SK-N-SH (cell line): Measurements from ENCODE around the gene WHAMM. TPM values are rescaled to one million over a fixed set of nuclear protein-coding genes. Genes with fewer than 3 reads are reported as not detected.

Experiments
- CTCF ChIA-PET: fragments of 300-600, 350-600 bp; formaldehyde crosslinking; extraction: SDS; loops from one replicate; lab custom pipeline; 2021; lab: Yijun Ruan, JAX
- POLR2A ChIA-PET: fragments of 350-600 bp; sonication (Branson Sonifier 250); formaldehyde crosslinking; extraction: SDS; loops from one replicate; lab custom pipeline; 2020; ENCODE audit warnings: antibody characterized with exemption, inconsistent platforms; lab: Yijun Ruan, JAX
- DNase-seq: peaks from one replicate; pipeline ENCODE4 v3.0.0; 2012
- H2AFZ ChIP-seq: fragments of 200-600 bp; sonication (generic); 2 replicates; pipeline ENCODE4 v1.8.1; 2016; ENCODE audit warnings: antibody characterized with exemption, mild to moderate bottlenecking, low read depth
- H3F3A ChIP-seq: fragments of 200-600 bp; sonication (generic); replicated peaks from 2 replicates; pipeline ENCODE3; 2016; ENCODE audit warnings: antibody characterized with exemption, mild to moderate bottlenecking; ENCODE audit not compliant: insufficient read depth
- H3K27ac ChIP-seq, 2 experiments: fragments of 200-500 bp in 1 of 2; fragments of 200-600 bp in 1 of 2; sonication (Bioruptor generic) in 1 of 2; sonication (generic), shearing (Covaris generic) in 1 of 2; 2 replicates each; pipeline versions ENCODE4 v1.5.1 to v1.6.1; 2014 to 2016; ENCODE audit warnings: low read depth in 2 of 2, inconsistent platforms in 1 of 2, low read length in 1 of 2, mild to moderate bottlenecking in 1 of 2, mixed read lengths in 1 of 2
- H3K27me3 ChIP-seq: fragments of 200-600 bp; sonication (generic), shearing (Covaris generic); 2 replicates; pipeline ENCODE4 v1.6.1; 2016; ENCODE audit warnings: mixed run types; ENCODE audit not compliant: insufficient read depth
- H3K36me3 ChIP-seq, 2 experiments: fragments of 200-500 bp in 1 of 2; fragments of 200-600 bp in 1 of 2; sonication (Bioruptor generic) in 1 of 2; sonication (generic) in 1 of 2; replicated peaks in 1 of 2; 2 replicates each; pipeline versions ENCODE3 to v1.5.1; 2014 to 2016; ENCODE audit warnings: low read length in 1 of 2, mild to moderate bottlenecking in 1 of 2; ENCODE audit not compliant: insufficient read depth in 2 of 2, control insufficient read depth in 1 of 2
- H3K4me1 ChIP-seq, 2 experiments: fragments of 200-500 bp in 1 of 2; fragments of 200-600 bp in 1 of 2; sonication (Bioruptor generic) in 1 of 2; sonication (generic), shearing (Covaris generic) in 1 of 2; 2 replicates each; pipeline versions ENCODE4 v1.5.1 to v1.6.1; 2014 to 2016; ENCODE audit warnings: low read depth in 1 of 2, low read length in 1 of 2, mixed run types in 1 of 2; ENCODE audit not compliant: insufficient read depth in 2 of 2, control insufficient read depth in 1 of 2
- H3K4me2 ChIP-seq: fragments of 200-600 bp; sonication (generic), shearing (Covaris generic); 2 replicates; pipeline ENCODE4 v1.6.1; 2017; ENCODE audit warnings: mixed run types
- H3K4me3 ChIP-seq, 2 experiments: fragments of 200-500 bp in 1 of 2; fragments of 200-600 bp in 1 of 2; sonication (Bioruptor generic) in 1 of 2; sonication (generic), shearing (Covaris generic) in 1 of 2; 2 replicates each; pipeline versions ENCODE4 v1.5.1 to v1.8.1; 2014 to 2016; ENCODE audit warnings: low read depth in 2 of 2, inconsistent platforms in 1 of 2, low read length in 1 of 2, mild to moderate bottlenecking in 1 of 2, mixed read lengths in 1 of 2, moderate library complexity in 1 of 2
- H3K79me2 ChIP-seq: fragments of 200-600 bp; sonication (generic); 2 replicates; pipeline ENCODE4 v1.8.1; 2017; ENCODE audit warnings: mild to moderate bottlenecking; ENCODE audit not compliant: insufficient read depth
- H3K9ac ChIP-seq: fragments of 200-600 bp; sonication (generic); 2 replicates; pipeline ENCODE4 v1.6.1; 2017; ENCODE audit warnings: mixed run types
- H3K9me2 ChIP-seq: fragments of 200-600 bp; sonication (generic); 2 replicates; pipeline ENCODE4 v1.6.1; 2017; ENCODE audit warnings: mixed run types
- H3K9me3 ChIP-seq: fragments of 200-600 bp; sonication (generic); 2 replicates; pipeline ENCODE4 v1.6.1; 2017; ENCODE audit warnings: mixed run types, mild to moderate bottlenecking, moderate library complexity
- H4K20me1 ChIP-seq: fragments of 200-600 bp; sonication (generic); 2 replicates; pipeline ENCODE4 v1.6.1; 2017; ENCODE audit warnings: mild to moderate bottlenecking, mixed run types; ENCODE audit not compliant: insufficient read depth
- EP300 ChIP-seq, 2 experiments: IDR thresholded peaks; 2 replicates each; pipeline versions ENCODE4 v1.4.0 to v1.6.1; 2012; ENCODE audit warnings: borderline replicate concordance in 1 of 2, low read depth in 1 of 2, low read length in 1 of 2
- GABPA ChIP-seq: IDR thresholded peaks from 2 replicates; pipeline ENCODE4 v1.4.0; 2012; ENCODE audit warnings: low read depth, mild to moderate bottlenecking
- MXI1 ChIP-seq: IDR thresholded peaks from 2 replicates; pipeline ENCODE4 v1.6.1; 2012; ENCODE audit warnings: mild to moderate bottlenecking, low read depth, low read length, improper control_type of control experiment
- NFIC ChIP-seq: IDR thresholded peaks from 2 replicates; pipeline ENCODE4 v1.4.0; 2012; ENCODE audit warnings: borderline replicate concordance
- NRF1 ChIP-seq: IDR thresholded peaks from 2 replicates; pipeline ENCODE4 v1.6.1; 2012; ENCODE audit warnings: low read depth, mild to moderate bottlenecking, low read length
- PBX3 ChIP-seq: IDR thresholded peaks from 2 replicates; pipeline ENCODE4; 2012
- RXRA ChIP-seq: IDR thresholded peaks from 2 replicates; pipeline ENCODE4 v1.4.0; 2012; ENCODE audit warnings: low read depth, mild to moderate bottlenecking, borderline replicate concordance
- SMC3 ChIP-seq: IDR thresholded peaks from 2 replicates; pipeline ENCODE4 v1.6.1; 2012; ENCODE audit warnings: low read depth, low read length, improper control_type of control experiment
- TEAD4 ChIP-seq: IDR thresholded peaks from 2 replicates; pipeline ENCODE4 v1.4.0; 2012; ENCODE audit warnings: mild to moderate bottlenecking, borderline replicate concordance; ENCODE audit not compliant: insufficient read depth
- USF2 ChIP-seq: fragments of 150-350 bp; IDR thresholded peaks from 2 replicates; pipeline ENCODE4 v1.6.1; 2017; ENCODE audit warnings: antibody characterized with exemption, low read length, low read depth, borderline replicate concordance
- WGBS: methylation state at CpG from one replicate; pipeline ENCODE4 v1.1.6; 2017; ENCODE audit warnings: low lambda C conversion rate; 5-methylcytosine and 5-hydroxymethylcytosine counted together
- polyA plus RNA-seq, 3 experiments: library from polyadenylated mRNA; depleted of rRNA; stranded (reverse); fragments of >200 nt; gene quantifications; 2 replicates each; pipeline ENCODE4 v1.2.3, GENCODE V29; 2012
- TF ChIP-seq, protein P1 (sequence below): fragments of 200-600 bp; sonication (generic); IDR thresholded peaks from 2 replicates; pipeline ENCODE4 v1.6.1; 2017; ENCODE audit warnings: antibody characterized with exemption, mild to moderate bottlenecking, moderate library complexity
- TF ChIP-seq, protein P2 (sequence below): IDR thresholded peaks from 2 replicates; pipeline ENCODE4 v1.6.1; 2012; ENCODE audit warnings: mild to moderate bottlenecking, low read depth, low read length, moderate library complexity

Gene WHAMM
- polyA plus RNA-seq, 1 of the 3 experiments (the other 2 are of a cell fraction) = 2.3 TPM

- H3K4me3 ChIP-seq = no peak overlapping the region
- no peaks in the 10 kb centered on the region for H3K9me3 ChIP-seq
- no peaks in the 10 kb centered on the region for H3K27me3 ChIP-seq
- H3F3A ChIP-seq = peaks cover 22% of the 10 kb centered on the region
- no peak overlapping the region for H2AFZ ChIP-seq
- no peaks in the 10 kb centered on the region for H3K9me2 ChIP-seq
- DNase-seq = no peak
- peak overlapping the region; percentile 43 for H3K4me2 ChIP-seq
- H3K79me2 ChIP-seq = no peaks in the 10 kb centered on the region
- H4K20me1 ChIP-seq = no peaks in the 10 kb centered on the region
- peaks cover 0 to 16% of the 10 kb centered on the region in 2 experiments for H3K4me1 ChIP-seq
- peak overlapping the region; percentile 41 to 81; a peak in 3 of 4 replicates for H3K27ac ChIP-seq
- 97% methylated on average over 5 of the region's 5 CpGs for WGBS
- ChIA-PET POLR2A (no interaction called here), CTCF (interaction anchor here (1.2 to 1.3 kb wide), 3 partner anchors 11 to 168 kb away, joined by 3 to 6 read pairs (median 5); no protein-coding TSS in a partner anchor)
- H3K9ac ChIP-seq = no peak overlapping the region; the same call in 1 of the 2 replicates
- TF ChIP-seq NFIC (no peak), PBX3 (no peak), USF2 (no peak), NRF1 (no peak), TEAD4 (no peak), RXRA (no peak), MXI1 (no peak), GABPA (no peak), SMC3 (no peak), EP300 (IDR thresholded peaks at IDR 0.05; ENCODE audit: borderline replicate concordance in 1 of 2, low read depth in 1 of 2, low read length in 1 of 2) (no peak)
- TF ChIP-seq, protein P1, sequence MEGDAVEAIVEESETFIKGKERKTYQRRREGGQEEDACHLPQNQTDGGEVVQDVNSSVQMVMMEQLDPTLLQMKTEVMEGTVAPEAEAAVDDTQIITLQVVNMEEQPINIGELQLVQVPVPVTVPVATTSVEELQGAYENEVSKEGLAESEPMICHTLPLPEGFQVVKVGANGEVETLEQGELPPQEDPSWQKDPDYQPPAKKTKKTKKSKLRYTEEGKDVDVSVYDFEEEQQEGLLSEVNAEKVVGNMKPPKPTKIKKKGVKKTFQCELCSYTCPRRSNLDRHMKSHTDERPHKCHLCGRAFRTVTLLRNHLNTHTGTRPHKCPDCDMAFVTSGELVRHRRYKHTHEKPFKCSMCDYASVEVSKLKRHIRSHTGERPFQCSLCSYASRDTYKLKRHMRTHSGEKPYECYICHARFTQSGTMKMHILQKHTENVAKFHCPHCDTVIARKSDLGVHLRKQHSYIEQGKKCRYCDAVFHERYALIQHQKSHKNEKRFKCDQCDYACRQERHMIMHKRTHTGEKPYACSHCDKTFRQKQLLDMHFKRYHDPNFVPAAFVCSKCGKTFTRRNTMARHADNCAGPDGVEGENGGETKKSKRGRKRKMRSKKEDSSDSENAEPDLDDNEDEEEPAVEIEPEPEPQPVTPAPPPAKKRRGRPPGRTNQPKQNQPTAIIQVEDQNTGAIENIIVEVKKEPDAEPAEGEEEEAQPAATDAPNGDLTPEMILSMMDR = no peak
- TF ChIP-seq, protein P2, sequence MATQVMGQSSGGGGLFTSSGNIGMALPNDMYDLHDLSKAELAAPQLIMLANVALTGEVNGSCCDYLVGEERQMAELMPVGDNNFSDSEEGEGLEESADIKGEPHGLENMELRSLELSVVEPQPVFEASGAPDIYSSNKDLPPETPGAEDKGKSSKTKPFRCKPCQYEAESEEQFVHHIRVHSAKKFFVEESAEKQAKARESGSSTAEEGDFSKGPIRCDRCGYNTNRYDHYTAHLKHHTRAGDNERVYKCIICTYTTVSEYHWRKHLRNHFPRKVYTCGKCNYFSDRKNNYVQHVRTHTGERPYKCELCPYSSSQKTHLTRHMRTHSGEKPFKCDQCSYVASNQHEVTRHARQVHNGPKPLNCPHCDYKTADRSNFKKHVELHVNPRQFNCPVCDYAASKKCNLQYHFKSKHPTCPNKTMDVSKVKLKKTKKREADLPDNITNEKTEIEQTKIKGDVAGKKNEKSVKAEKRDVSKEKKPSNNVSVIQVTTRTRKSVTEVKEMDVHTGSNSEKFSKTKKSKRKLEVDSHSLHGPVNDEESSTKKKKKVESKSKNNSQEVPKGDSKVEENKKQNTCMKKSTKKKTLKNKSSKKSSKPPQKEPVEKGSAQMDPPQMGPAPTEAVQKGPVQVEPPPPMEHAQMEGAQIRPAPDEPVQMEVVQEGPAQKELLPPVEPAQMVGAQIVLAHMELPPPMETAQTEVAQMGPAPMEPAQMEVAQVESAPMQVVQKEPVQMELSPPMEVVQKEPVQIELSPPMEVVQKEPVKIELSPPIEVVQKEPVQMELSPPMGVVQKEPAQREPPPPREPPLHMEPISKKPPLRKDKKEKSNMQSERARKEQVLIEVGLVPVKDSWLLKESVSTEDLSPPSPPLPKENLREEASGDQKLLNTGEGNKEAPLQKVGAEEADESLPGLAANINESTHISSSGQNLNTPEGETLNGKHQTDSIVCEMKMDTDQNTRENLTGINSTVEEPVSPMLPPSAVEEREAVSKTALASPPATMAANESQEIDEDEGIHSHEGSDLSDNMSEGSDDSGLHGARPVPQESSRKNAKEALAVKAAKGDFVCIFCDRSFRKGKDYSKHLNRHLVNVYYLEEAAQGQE = no peak
- peaks cover 62 to 71% of the 10 kb centered on the region in 2 experiments for H3K36me3 ChIP-seq
Observed at GRCh38 chr15:82831894-82832600, 22.6 kb downstream of the WHAMM start.
